Fibroblast of lung (primary cell): Measurements from ENCODE around the gene HLF. TPM values are rescaled to one million over a fixed set of nuclear protein-coding genes. Genes with fewer than 3 reads are reported as not detected.
A peak's percentile ranks its signal among the peaks of the same experiment; 100 is the strongest.

Source experiments
- DNase-seq, 2 donors: peaks; one replicate each; pipeline versions ENCODE4 v3.0.0 to v3.0.0-alpha.2; 2010; ENCODE audit warnings: low read depth in 2 of 2
- H2AFZ ChIP-seq: 2 replicates; pipeline ENCODE4 v1.5.1; 2012; ENCODE audit warnings: low read length, control low read depth, inconsistent platforms
- H3K27ac ChIP-seq: 2 replicates; pipeline ENCODE4 v1.5.1; 2011; ENCODE audit warnings: low read length, control low read depth; ENCODE audit not compliant: insufficient read depth
- H3K27me3 ChIP-seq: 2 replicates; pipeline ENCODE4 v1.5.1; 2011; ENCODE audit warnings: mild to moderate bottlenecking, low read length; ENCODE audit not compliant: control insufficient read depth, insufficient read depth
- H3K36me3 ChIP-seq: 2 replicates; pipeline ENCODE4 v1.5.1; 2011; ENCODE audit warnings: low read length; ENCODE audit not compliant: control insufficient read depth, insufficient read depth
- H3K4me1 ChIP-seq: 2 replicates; pipeline ENCODE4 v1.5.1; 2011; ENCODE audit warnings: low read length; ENCODE audit not compliant: control insufficient read depth, insufficient read depth; ENCODE audit errors: extremely low read depth
- H3K4me2 ChIP-seq: 2 replicates; pipeline ENCODE4 v1.5.1; 2011; ENCODE audit warnings: low read length, control low read depth; ENCODE audit not compliant: insufficient read depth; ENCODE audit errors: extremely low read depth
- H3K4me3 ChIP-seq, 4 experiments: fragments of 200-600 bp in 1 of 4; sonication (generic) in 1 of 4; replicated peaks in 1 of 4; 2 replicates each; pipeline ENCODE4 v1.5.1; 2011 to 2016; ENCODE audit warnings: low read length in 4 of 4, low read depth in 3 of 4, mild to moderate bottlenecking in 3 of 4, control low read depth in 2 of 4, inconsistent platforms in 1 of 4, mixed read lengths in 1 of 4; ENCODE audit not compliant: insufficient read depth in 1 of 4; ENCODE audit errors: control extremely low read depth in 1 of 4
- H3K79me2 ChIP-seq: 2 replicates; pipeline ENCODE4 v1.5.1; 2012; ENCODE audit warnings: mild to moderate bottlenecking, low read length, inconsistent platforms; ENCODE audit not compliant: control insufficient read depth, insufficient read depth
- H3K9ac ChIP-seq: 2 replicates; pipeline ENCODE4 v1.5.1; 2011; ENCODE audit warnings: mild to moderate bottlenecking, low read length, control low read depth; ENCODE audit not compliant: insufficient read depth
- H3K9me3 ChIP-seq: 2 replicates; pipeline ENCODE4 v1.5.1; 2012; ENCODE audit warnings: low read depth, low read length; ENCODE audit not compliant: control insufficient read depth, insufficient read depth
- H4K20me1 ChIP-seq: 2 replicates; pipeline ENCODE4 v1.5.1; 2011; ENCODE audit warnings: low read length; ENCODE audit not compliant: control insufficient read depth, insufficient read depth; ENCODE audit errors: extremely low read depth
- CTCF ChIP-seq, 2 donors: IDR thresholded peaks in 1 of 2; conservative IDR thresholded peaks in 1 of 2; 1 replicate in 1 of 2; 2 replicates in 1 of 2; pipeline ENCODE4 v1.5.1; 2011 to 2012; ENCODE audit warnings: low read length in 2 of 2, control low read depth in 1 of 2, inconsistent platforms in 1 of 2, low read depth in 1 of 2, mild to moderate bottlenecking in 1 of 2
- EZH2 ChIP-seq: IDR thresholded peaks from 2 replicates; pipeline ENCODE4 v1.5.1; 2012; ENCODE audit warnings: low read length, control low read depth, mild to moderate bottlenecking; ENCODE audit errors: missing control alignments
- polyA plus RNA-seq, 2 donors: library from polyadenylated mRNA; depleted of rRNA in 1 of 2; stranded (reverse) in 1 of 2; unstranded in 1 of 2; fragments of >200 nt; gene quantifications; 2 replicates each; pipeline ENCODE4 v1.2.1, GENCODE V29; 2011 to 2012; ENCODE audit warnings: missing spikeins in 1 of 2
- total RNA-seq: library from RNA; depleted of rRNA; stranded (reverse); fragments of >200 nt; gene quantifications from 2 replicates; pipeline ENCODE4 v1.2.1, GENCODE V29; 2014

Gene HLF
- total and polyA plus RNA-seq, 2 donors (not counting 1 experiment from before 2014, with no cell fraction given) = 0.17 to 0.69 TPM

DNA sequence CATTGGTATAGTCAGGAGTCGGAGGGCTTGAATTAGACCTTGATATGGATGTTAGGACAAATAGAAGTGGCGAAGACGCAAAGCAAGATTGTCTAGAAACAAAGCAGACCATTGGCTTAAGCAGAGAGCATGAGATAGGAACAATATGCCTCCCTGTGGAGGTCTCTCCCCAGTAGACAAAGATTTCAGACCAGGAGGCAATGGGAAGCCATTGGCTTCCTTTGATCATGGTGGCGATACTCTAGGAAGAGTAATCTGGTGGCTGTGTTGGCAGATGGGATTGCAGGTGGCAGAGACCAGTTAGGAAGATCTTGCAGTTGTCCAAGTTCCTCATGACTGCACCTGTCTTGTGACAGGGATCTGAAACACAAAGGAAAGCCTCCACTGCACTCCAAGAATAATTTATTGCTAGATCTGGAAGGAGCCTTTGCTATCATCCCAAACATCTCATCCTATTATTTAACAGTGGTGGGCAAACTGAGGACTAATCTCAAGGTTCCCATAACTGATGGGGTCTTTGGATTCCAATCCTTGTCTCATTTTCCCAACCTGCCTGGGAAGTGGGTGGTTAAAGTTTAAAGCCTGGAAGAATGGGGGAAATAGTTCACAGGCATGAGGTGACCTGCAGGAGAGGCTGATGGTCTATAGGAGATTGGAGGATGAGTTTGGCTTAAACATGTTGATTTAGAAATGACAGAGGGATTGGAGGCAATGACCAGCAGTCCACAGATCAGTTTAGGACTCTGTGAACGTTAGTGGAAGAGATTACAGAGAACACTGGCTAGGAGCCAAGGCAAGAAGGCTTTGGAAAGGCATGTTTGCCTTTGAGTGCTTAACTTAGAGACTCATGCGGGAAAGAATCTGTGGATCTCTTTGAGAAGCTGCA lies 37.0 kb downstream of the HLF start:
- Histone ChIP-seq H2AFZ (no peak overlapping the region), H3K9ac (no peak overlapping the region), H3K4me1 (no peaks in the 10 kb centered on the region), H3K4me2 (no peak overlapping the region), H3K27me3 (no peaks in the 10 kb centered on the region), H3K27ac (no peak overlapping the region), H3K79me2 (no peaks in the 10 kb centered on the region), H3K9me3 (no peaks in the 10 kb centered on the region), H3K36me3 (no peaks in the 10 kb centered on the region), H4K20me1 (no peaks in the 10 kb centered on the region), H3K4me3 (no peak overlapping the region)
- peak in 1 of 2 donors; percentile 4 for DNase-seq
- TF ChIP-seq CTCF (conservative IDR thresholded peaks at IDR 0.05 in 1 of 2, IDR thresholded peaks at IDR 0.05 in 1 of 2; ENCODE audit: low read depth in 1 of 2, low read length in 2 of 2) = no peak
- TF ChIP-seq EZH2 = no peak

DNA sequence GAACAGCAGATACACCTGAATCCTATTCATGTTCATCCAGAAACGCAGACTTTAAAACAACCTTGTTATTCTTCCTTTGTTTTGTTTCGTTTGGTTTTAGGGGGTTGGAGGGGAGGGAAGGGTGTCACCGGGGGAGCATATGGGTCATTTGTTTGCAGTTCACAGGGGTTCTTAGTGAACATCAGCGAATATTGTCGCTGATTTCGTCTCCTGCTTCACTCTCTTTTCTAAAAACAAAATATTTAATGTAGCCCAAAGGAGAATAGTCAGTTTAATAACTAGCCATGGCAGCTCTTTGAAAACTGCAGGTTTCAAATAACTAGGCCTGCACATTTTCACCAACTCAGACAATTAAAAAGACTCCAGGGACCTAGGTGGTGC lies 37.6 kb downstream of the HLF start:
- H3K4me3 ChIP-seq = no peak overlapping the region
- H3K4me1 ChIP-seq = no peaks in the 10 kb centered on the region
- DNase-seq = no peak
- H3K9ac ChIP-seq = no peak overlapping the region
- no peaks in the 10 kb centered on the region for H3K36me3 ChIP-seq
- TF ChIP-seq CTCF (conservative IDR thresholded peaks at IDR 0.05 in 1 of 2, IDR thresholded peaks at IDR 0.05 in 1 of 2; ENCODE audit: low read depth in 1 of 2, low read length in 2 of 2) (no peak), EZH2 (no peak)
- no peak overlapping the region for H3K4me2 ChIP-seq
- H3K79me2 ChIP-seq = no peaks in the 10 kb centered on the region
- no peaks in the 10 kb centered on the region for H3K27me3 ChIP-seq
- H4K20me1 ChIP-seq = no peaks in the 10 kb centered on the region
- no peak overlapping the region for H3K27ac ChIP-seq
- H2AFZ ChIP-seq = no peak overlapping the region
- H3K9me3 ChIP-seq = no peaks in the 10 kb centered on the region

DNA sequence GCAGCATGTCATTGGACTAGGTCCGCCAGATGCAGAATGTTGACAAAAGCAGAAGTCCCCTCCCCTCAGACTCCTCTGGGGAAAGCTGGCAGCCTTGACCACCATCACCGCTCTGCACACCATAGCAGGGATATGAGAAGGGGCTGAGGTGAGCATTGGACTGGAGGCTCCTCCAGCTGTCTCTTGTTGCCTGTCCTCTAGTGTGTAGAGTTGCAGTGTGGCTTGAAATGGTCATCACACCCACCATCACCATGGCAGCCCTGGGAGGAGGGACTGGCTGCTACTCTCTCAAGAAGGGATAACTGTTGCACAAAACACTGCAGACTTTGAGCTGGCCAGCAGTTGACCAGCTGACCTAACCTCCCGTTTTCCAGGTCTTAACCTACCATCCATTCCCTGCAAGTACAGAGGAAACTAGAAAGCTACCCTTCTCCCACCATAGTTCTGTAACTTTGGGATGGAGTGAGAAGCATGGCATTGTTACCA lies 38.3 kb downstream of the HLF start:
- TF ChIP-seq EZH2 (no peak), CTCF (conservative IDR thresholded peaks at IDR 0.05 in 1 of 2, IDR thresholded peaks at IDR 0.05 in 1 of 2; ENCODE audit: low read depth in 1 of 2, low read length in 2 of 2) (no peak)
- Histone ChIP-seq H4K20me1 (no peaks in the 10 kb centered on the region), H3K4me3 (no peak overlapping the region), H3K27me3 (no peaks in the 10 kb centered on the region), H2AFZ (no peak overlapping the region), H3K79me2 (no peaks in the 10 kb centered on the region), H3K27ac (no peak overlapping the region), H3K36me3 (no peaks in the 10 kb centered on the region), H3K9ac (no peak overlapping the region), H3K9me3 (no peaks in the 10 kb centered on the region), H3K4me2 (no peak overlapping the region), H3K4me1 (no peaks in the 10 kb centered on the region)
- DNase-seq = no peak
